ENCODE data around the gene SCUBE3. TPM values are rescaled to one million over a fixed set of nuclear protein-coding genes. Genes with fewer than 3 reads are reported as not detected.

The SCUBE3 gene
- total and polyA plus RNA-seq, 9 of the 15 experiments (the other 6 are each of a cell fraction or from before 2014, with no cell fraction given) = 0.01 to 0.11 TPM; not detected in 7

DNA sequence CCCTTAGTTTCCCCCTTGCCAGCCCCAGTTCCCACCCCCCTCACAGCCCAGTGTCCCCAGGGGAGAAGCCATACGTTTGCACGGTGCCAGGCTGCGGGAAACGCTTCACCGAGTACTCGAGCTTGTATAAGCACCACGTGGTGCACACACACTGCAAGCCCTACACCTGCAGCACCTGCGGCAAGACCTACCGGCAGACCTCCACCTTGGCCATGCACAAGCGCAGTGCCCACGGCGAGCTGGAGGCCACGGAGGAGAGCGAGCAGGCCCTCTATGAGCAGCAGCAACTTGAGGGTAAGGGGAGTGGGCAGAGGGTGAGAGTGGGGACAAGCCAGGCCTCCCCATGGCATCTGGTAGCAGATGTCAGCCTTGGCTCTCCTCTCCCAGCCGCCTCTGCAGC lies 78.7 kb downstream of the SCUBE3 start (continued):
- TF ChIP-seq ELK3 (CRISPR knock-in tag; IDR thresholded peaks at IDR 0.05) (no peak), BRD9 (IDR thresholded peaks at IDR 0.05; ENCODE audit: low read depth, partially characterized antibody) (no peak)

- Histone ChIP-seq H4K20me1 (replicated peaks; ENCODE audit: control insufficient read depth, insufficient read depth, low read length) (no peaks in the 10 kb centered on the region), H3K4me3 (no peak overlapping the region), H3K4me1 (replicated peaks in 1 of 2; ENCODE audit: control insufficient read depth in 2 of 2, insufficient read depth in 2 of 2, low read length in 2 of 2) (peaks cover 14% of the 10 kb centered on the region in 2 experiments; a peak in 4 of 5 replicates), H3K36me3 (ENCODE audit: control insufficient read depth, insufficient read depth, low read length) (no peaks in the 10 kb centered on the region; the same call in 2 of the 3 replicates), H3K27me3 (ENCODE audit: control insufficient read depth in 2 of 2, insufficient read depth in 2 of 2, low read length in 2 of 2) (no peaks in the 10 kb centered on the region), H3K9me1 (ENCODE audit: control insufficient read depth, insufficient read depth, low read length) (no peaks in the 10 kb centered on the region), H3K27ac (ENCODE audit: extremely low read depth, low read depth, low read length) (no peak overlapping the region), H3K9ac (ENCODE audit: insufficient read depth in 1 of 2, low read depth in 2 of 2, low read length in 2 of 2) (peak overlapping the region in 1 of 2 experiments; percentile 59; a peak in 1 of 4 replicates), H2AFZ (ENCODE audit: low read depth, low read length) (no peak overlapping the region), H3K4me2 (ENCODE audit: insufficient read depth, low read length) (no peak overlapping the region), H3K9me3 (replicated peaks; ENCODE audit: control insufficient read depth, insufficient read depth, low read depth, low read length) (no peaks in the 10 kb centered on the region), H3K79me2 (ENCODE audit: control insufficient read depth, insufficient read depth, low read length) (peaks cover 10% of the 10 kb centered on the region)
- ChIA-PET CTCF (ENCODE audit: low intra/inter-chr PET ratio) (interaction anchor here (0.9 to 2.1 kb wide), 5 partner anchors 34 to 444 kb away, joined by 6 to 9 read pairs (median 8); partner anchors contain the start of genes ARMC12 and RPL10A), POLR2A (interaction anchor here (0.8 to 1.9 kb wide), 8 partner anchors 13 to 311 kb away, joined by 3 to 6 read pairs (median 3); partner anchors contain the start of genes PPARD and RPL10A)
- TF ChIP-seq, protein P1, sequence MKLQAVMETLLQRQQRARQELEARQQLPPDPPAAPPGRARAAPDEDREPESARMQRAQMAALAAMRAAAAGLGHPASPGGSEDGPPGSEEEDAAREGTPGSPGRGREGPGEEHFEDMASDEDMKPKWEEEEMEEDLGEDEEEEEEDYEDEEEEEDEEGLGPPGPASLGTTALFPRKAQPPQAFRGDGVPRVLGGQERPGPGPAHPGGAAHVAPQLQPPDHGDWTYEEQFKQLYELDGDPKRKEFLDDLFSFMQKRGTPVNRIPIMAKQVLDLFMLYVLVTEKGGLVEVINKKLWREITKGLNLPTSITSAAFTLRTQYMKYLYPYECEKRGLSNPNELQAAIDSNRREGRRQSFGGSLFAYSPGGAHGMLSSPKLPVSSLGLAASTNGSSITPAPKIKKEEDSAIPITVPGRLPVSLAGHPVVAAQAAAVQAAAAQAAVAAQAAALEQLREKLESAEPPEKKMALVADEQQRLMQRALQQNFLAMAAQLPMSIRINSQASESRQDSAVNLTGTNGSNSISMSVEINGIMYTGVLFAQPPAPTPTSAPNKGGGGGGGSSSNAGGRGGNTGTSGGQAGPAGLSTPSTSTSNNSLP (IDR thresholded peaks at IDR 0.05; ENCODE audit: borderline replicate concordance, low read depth, low read length) = no peak
- TF ChIP-seq BCOR (IDR thresholded peaks at IDR 0.05) = no peak
- no peak for TF ChIP-seq ZNF24 (IDR thresholded peaks at IDR 0.05)
- TF ChIP-seq ZNF3 (CRISPR knock-in tag; IDR thresholded peaks at IDR 0.05) = no peak
- TF ChIP-seq ZNF583 (CRISPR knock-in tag; IDR thresholded peaks at IDR 0.05) = no peak
- TF ChIP-seq SREBF2 (CRISPR knock-in tag; IDR thresholded peaks at IDR 0.05) = no peak
- TF ChIP-seq FOXP1 (CRISPR knock-in tag; IDR thresholded peaks at IDR 0.05) = no peak
- TF ChIP-seq, protein P2, sequence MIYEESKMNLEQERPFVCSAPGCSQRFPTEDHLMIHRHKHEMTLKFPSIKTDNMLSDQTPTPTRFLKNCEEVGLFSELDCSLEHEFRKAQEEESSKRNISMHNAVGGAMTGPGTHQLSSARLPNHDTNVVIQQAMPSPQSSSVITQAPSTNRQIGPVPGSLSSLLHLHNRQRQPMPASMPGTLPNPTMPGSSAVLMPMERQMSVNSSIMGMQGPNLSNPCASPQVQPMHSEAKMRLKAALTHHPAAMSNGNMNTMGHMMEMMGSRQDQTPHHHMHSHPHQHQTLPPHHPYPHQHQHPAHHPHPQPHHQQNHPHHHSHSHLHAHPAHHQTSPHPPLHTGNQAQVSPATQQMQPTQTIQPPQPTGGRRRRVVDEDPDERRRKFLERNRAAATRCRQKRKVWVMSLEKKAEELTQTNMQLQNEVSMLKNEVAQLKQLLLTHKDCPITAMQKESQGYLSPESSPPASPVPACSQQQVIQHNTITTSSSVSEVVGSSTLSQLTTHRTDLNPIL (CRISPR knock-in tag; IDR thresholded peaks at IDR 0.05) = no peak
- TF ChIP-seq ZNF280B (CRISPR knock-in tag; IDR thresholded peaks at IDR 0.05) = no peak
- no peak for TF ChIP-seq PHB (CRISPR knock-in tag; IDR thresholded peaks at IDR 0.05)
- TF ChIP-seq HDGF (IDR thresholded peaks at IDR 0.05) = no peak
- TF ChIP-seq ZNF785 (CRISPR knock-in tag; IDR thresholded peaks at IDR 0.05) = no peak
- TF ChIP-seq RFX1 (IDR thresholded peaks at IDR 0.05) = no peak
- no peak for TF ChIP-seq OTX1 (CRISPR knock-in tag; IDR thresholded peaks at IDR 0.05)
- no peak for TF ChIP-seq FOS (IDR thresholded peaks at IDR 0.05; ENCODE audit: extremely low read depth, insufficient read length)
- no peak for TF ChIP-seq TGIF2 (CRISPR knock-in tag; IDR thresholded peaks at IDR 0.05)
- no peak for TF ChIP-seq ZSCAN32 (CRISPR knock-in tag; IDR thresholded peaks at IDR 0.05)
- intact Hi-C loops (cut with micrococcal nuclease) (loop anchor here (10.0 kb wide), 2 partner anchors 261 to 661 kb away; no protein-coding TSS in a partner anchor), in situ Hi-C loops (cut with MboI) (no loop called here)
- no peak for FAIRE-seq
- no peak for DNase-seq (ENCODE audit: extremely low read depth in 1 of 4, low spot score in 3 of 4)
- BruUV-seq (replicated peaks) = no TSS peak
- 64% methylated on average over 9 of the region's 9 CpGs for WGBS (ENCODE audit: insufficient coverage, low coverage, missing lambda C conversion rate)
- ATAC-seq = no peak
Observed at GRCh38 chr6:35293681-35294080, 79.9 kb downstream of the SCUBE3 start.
